GM12878 (cell line): ENCODE data around the gene SPTBN1. TPM values are rescaled to one million over a fixed set of nuclear protein-coding genes. Genes with fewer than 3 reads are reported as not detected.

Source experiments
- ATAC-seq: fragments of 200-7000 bp; cut with Tn5 transposase; 3 replicates; pipeline ENCODE4 v1.9.1; 2020; ENCODE audit warnings: mild to moderate bottlenecking, moderate library complexity
- BruUV-seq: library from RNA; stranded (reverse); fragments of 400-500 nt; replicated peaks from 2 replicates; lab custom pipeline; 2021; lab: Mats Ljungman, UMichigan
- CTCF ChIA-PET: fragments of 300-600 bp; sonication (Branson Sonifier 250); formaldehyde crosslinking; extraction: SDS; loops from one replicate; lab custom pipeline; 2021; ENCODE audit warnings: inconsistent platforms; lab: Yijun Ruan, JAX
- POLR2A ChIA-PET: fragments of 350-600 bp; formaldehyde crosslinking; extraction: SDS; loops from one replicate; lab custom pipeline; 2021; ENCODE audit warnings: inconsistent platforms; lab: Charles Lee
- RAD21 ChIA-PET: fragments of 300-600 bp; sonication (Branson Sonifier 250); formaldehyde crosslinking; loops from one replicate; lab custom pipeline; 2023; ENCODE audit warnings: antibody characterized with exemption; ENCODE audit not compliant: unreplicated experiment; lab: Charles Lee
- SMC1A ChIA-PET: fragments of 300-600 bp; sonication (Branson Sonifier 250); formaldehyde crosslinking; loops from one replicate; lab custom pipeline; 2023; ENCODE audit not compliant: unreplicated experiment, uncharacterized antibody; lab: Charles Lee
- DNase-seq: peaks from one replicate; pipeline ENCODE4 v3.0.0-alpha.2; 2011; ENCODE audit warnings: low read depth, low spot score
- FAIRE-seq: peaks from 3 replicates; lab custom pipeline; 2011; peaks lifted over from hg19 to GRCh38; lab: Jason Lieb, UNC
- H2AFZ ChIP-seq: 2 replicates; pipeline ENCODE4 v1.6.0; 2011; ENCODE audit warnings: low read depth, low read length, control low read depth; ENCODE audit not compliant: control insufficient read depth
- H3K27ac ChIP-seq: 2 replicates; pipeline ENCODE4 v1.5.1; 2011; ENCODE audit warnings: control low read depth; ENCODE audit not compliant: control insufficient read depth, insufficient read depth
- H3K27me3 ChIP-seq, 2 experiments: replicated peaks in 1 of 2; 2 replicates each; pipeline versions ENCODE4 v1.6.0 to v1.6.1; 2011; ENCODE audit warnings: low read length in 1 of 2; ENCODE audit not compliant: control insufficient read depth in 2 of 2, insufficient read depth in 2 of 2
- H3K36me3 ChIP-seq, 2 experiments: 2 replicates each; pipeline ENCODE4 v1.5.1; 2011; ENCODE audit warnings: low read length in 1 of 2; ENCODE audit not compliant: control insufficient read depth in 2 of 2, insufficient read depth in 2 of 2
- H3K4me1 ChIP-seq: 2 replicates; pipeline ENCODE4 v1.6.1; 2011; ENCODE audit warnings: mild to moderate bottlenecking, low read length, moderate library complexity, mixed read lengths; ENCODE audit not compliant: control insufficient read depth, insufficient read depth
- H3K4me2 ChIP-seq: 2 replicates; pipeline ENCODE4 v1.6.0; 2011; ENCODE audit warnings: control low read depth; ENCODE audit not compliant: control insufficient read depth, insufficient read depth
- H3K4me3 ChIP-seq: fragments of 200-600 bp; sonication (generic); 2 replicates; pipeline ENCODE4 v1.5.1; 2016
- H3K79me2 ChIP-seq: 2 replicates; pipeline ENCODE4 v1.6.0; 2011; ENCODE audit warnings: low read length; ENCODE audit not compliant: control insufficient read depth, insufficient read depth
- H3K9ac ChIP-seq: 2 replicates; pipeline ENCODE4 v1.8.0; 2011; ENCODE audit warnings: low read length, control low read depth, mixed read lengths; ENCODE audit not compliant: control insufficient read depth, insufficient read depth
- H3K9me3 ChIP-seq: replicated peaks from 3 replicates; pipeline ENCODE4 v1.5.1; 2011; ENCODE audit warnings: mild to moderate bottlenecking, low read length; ENCODE audit not compliant: control insufficient read depth, insufficient read depth
- H4K20me1 ChIP-seq: 2 replicates; pipeline ENCODE4 v1.6.0; 2011; ENCODE audit not compliant: control insufficient read depth, insufficient read depth
- BCL3 ChIP-seq: IDR thresholded peaks from 2 replicates; pipeline ENCODE4 v1.6.1; 2011; ENCODE audit warnings: borderline replicate concordance, low read depth, mild to moderate bottlenecking, moderate library complexity, low read length; ENCODE audit not compliant: insufficient read depth, poor library complexity, severe bottlenecking
- EGR1 ChIP-seq, 2 experiments: IDR thresholded peaks; 1 replicate in 1 of 2; 2 replicates in 1 of 2; pipeline ENCODE4 v1.6.1; 2011 to 2012; ENCODE audit warnings: low read depth in 2 of 2, low read length in 2 of 2, borderline replicate concordance in 1 of 2, mild to moderate bottlenecking in 1 of 2, moderate library complexity in 1 of 2
- GABPA ChIP-seq: IDR thresholded peaks from 2 replicates; pipeline ENCODE4 v1.6.1; 2014; ENCODE audit warnings: antibody characterized with exemption, low read depth, mild to moderate bottlenecking, inconsistent platforms
- HDGF ChIP-seq: fragments of 450-650 bp; IDR thresholded peaks from 2 replicates; pipeline ENCODE4 v1.6.1; 2016; ENCODE audit warnings: antibody characterized with exemption
- JUNB ChIP-seq: IDR thresholded peaks from 2 replicates; pipeline ENCODE4 v1.6.1; 2016; ENCODE audit warnings: antibody characterized with exemption, mild to moderate bottlenecking
- LARP7 ChIP-seq: fragments of 450-650 bp; IDR thresholded peaks from 2 replicates; pipeline ENCODE4 v1.6.1; 2017; ENCODE audit warnings: mild to moderate bottlenecking
- MYC ChIP-seq: IDR thresholded peaks from 2 replicates; pipeline ENCODE4 v1.6.1; 2011; ENCODE audit warnings: mild to moderate bottlenecking, low read length, moderate library complexity, inconsistent platforms; ENCODE audit not compliant: insufficient read depth, insufficient replicate concordance, insufficient read length, severe bottlenecking
- NKRF ChIP-seq: fragments of 450-650 bp; conservative IDR thresholded peaks from 2 replicates; pipeline ENCODE4 v1.6.1; 2017; ENCODE audit warnings: mild to moderate bottlenecking, moderate library complexity
- POU2F2 ChIP-seq: IDR thresholded peaks from 3 replicates; pipeline ENCODE4 v1.6.1; 2011; ENCODE audit warnings: low read depth, mild to moderate bottlenecking, low read length, borderline replicate concordance
- RAD21 ChIP-seq: IDR thresholded peaks from 2 replicates; pipeline ENCODE4 v1.6.1; 2011; ENCODE audit warnings: mild to moderate bottlenecking, low read depth, low read length, moderate library complexity; ENCODE audit not compliant: insufficient read depth
- RELA ChIP-seq: fragments of 450-650 bp; IDR thresholded peaks from 2 replicates; pipeline ENCODE4 v1.8.0; 2014; ENCODE audit warnings: borderline replicate concordance; ENCODE audit not compliant: partially characterized antibody
- TCF3 ChIP-seq: IDR thresholded peaks from 2 replicates; pipeline ENCODE4 v1.6.1; 2012; ENCODE audit warnings: low read depth, mild to moderate bottlenecking, low read length, borderline replicate concordance; ENCODE audit not compliant: insufficient read depth
- ZBED1 ChIP-seq: IDR thresholded peaks from 2 replicates; pipeline ENCODE4 v1.6.1; 2016; ENCODE audit warnings: borderline replicate concordance
- ZNF217 ChIP-seq: fragments of 450-650 bp; IDR thresholded peaks from 2 replicates; pipeline ENCODE4 v1.6.1; 2017; ENCODE audit warnings: antibody characterized with exemption, mild to moderate bottlenecking
- ZNF622 ChIP-seq: fragments of 450-650 bp; IDR thresholded peaks from 2 replicates; pipeline ENCODE4 v1.6.1; 2017; ENCODE audit warnings: mild to moderate bottlenecking, inconsistent platforms
- WGBS: methylation state at CpG from one replicate; pipeline ENCODE4 v1.1.6; 2016; ENCODE audit warnings: low lambda C conversion rate; ENCODE audit not compliant: insufficient replicate concordance, insufficient coverage; ENCODE audit errors: missing lambda C conversion rate; 5-methylcytosine and 5-hydroxymethylcytosine counted together
- in situ Hi-C: fragments of 300-500 bp; cut with MboI; formaldehyde crosslinking; loops from 9 replicates; pipeline ENCODE4 v1.14.3; 2018; ENCODE audit warnings: mixed read lengths
- intact Hi-C: fragments of 100-400 bp; cut with micrococcal nuclease; formaldehyde crosslinking; loops from one replicate; pipeline ENCODE4 v1.14.2; 2022; ENCODE audit not compliant: unreplicated experiment
- polyA plus RNA-seq, 11 experiments: library from polyadenylated mRNA; depleted of rRNA in 4 of 11; unstranded in 6 of 11; stranded (reverse) in 5 of 11; fragments of >200 nt; fragmentation: Nextera tagmentation in 4 of 11; fragmentation: Illumina TruSeq in 1 of 11; extraction: Ambion mirVana in 4 of 11; extraction: Trizol in 1 of 11; gene quantifications; 1 replicate in 1 of 11; 2 replicates in 10 of 11; pipeline versions ENCODE4 v1.2.1 to v1.2.3, GENCODE V29; 2011 to 2016; ENCODE audit warnings: inconsistent platforms in 2 of 11, missing spikeins in 2 of 11, low read depth in 1 of 11
- total RNA-seq, 4 experiments: library from RNA; depleted of rRNA in 3 of 4; stranded (reverse); fragments of >200 nt in 3 of 4; fragmentation: Illumina TruSeq in 1 of 4; extraction: Trizol in 1 of 4; gene quantifications; 2 replicates each; pipeline versions ENCODE4 v1.2.1 to v1.2.3, GENCODE V29; 2013 to 2021
- TF ChIP-seq, protein P1 (sequence below): IDR thresholded peaks from 2 replicates; pipeline ENCODE4 v1.6.1; 2011; ENCODE audit warnings: low read depth, mild to moderate bottlenecking, low read length, moderate library complexity, borderline replicate concordance; ENCODE audit errors: extremely low read depth
- TF ChIP-seq, protein P2 (sequence below): fragments of 150-350 bp; IDR thresholded peaks from 2 replicates; pipeline ENCODE4 v1.6.1; 2014; ENCODE audit warnings: mild to moderate bottlenecking, low read depth, low read length

The SPTBN1 gene
- total and polyA plus RNA-seq, 10 of the 15 experiments (the other 5 are each of a cell fraction or from before 2014, with no cell fraction given) = 20.6 to 154 (median 76.7) TPM

- H4K20me1 ChIP-seq = no peaks in the 10 kb centered on the region
- FAIRE-seq (no peak), ATAC-seq (no peak), DNase-seq (no peak)
- ChIA-PET RAD21 (interaction anchor here (1.4 kb wide), 1 partner anchor 17 kb away, joined by 3 read pairs; no protein-coding TSS in a partner anchor), POLR2A (no interaction called here), CTCF (no interaction called here), SMC1A (interaction anchor here (1.0 to 4.8 kb wide), 3 partner anchors 55 to 126 kb away, joined by 3 to 28 read pairs (median 4); no protein-coding TSS in a partner anchor)
- 94% methylated on average over 4 of the region's 4 CpGs for WGBS
- no peaks in the 10 kb centered on the region for H3K9me3 ChIP-seq
- H3K4me2 ChIP-seq = no peak overlapping the region
- no peak overlapping the region for H3K9ac ChIP-seq
- intact Hi-C loops (no loop called here), in situ Hi-C loops (no loop called here)
- no TSS peak for BruUV-seq
- H3K4me1 ChIP-seq = no peaks in the 10 kb centered on the region
- H3K27me3 ChIP-seq = no peaks in the 10 kb centered on the region
- H3K27ac ChIP-seq = no peak overlapping the region
- no peak overlapping the region for H2AFZ ChIP-seq
- no peak overlapping the region for H3K4me3 ChIP-seq
- H3K36me3 ChIP-seq = peaks cover 55 to 68% of the 10 kb centered on the region in 2 experiments
- no peaks in the 10 kb centered on the region for H3K79me2 ChIP-seq
- TF ChIP-seq POU2F2 (no peak), BCL3 (no peak), MYC (no peak), RAD21 (no peak), ZBED1 (no peak), RELA (no peak), GABPA (no peak), LARP7 (no peak), JUNB (no peak), EGR1 (IDR thresholded peaks at IDR 0.05; ENCODE audit: borderline replicate concordance in 1 of 2, low read depth in 2 of 2, low read length in 2 of 2) (no peak), NKRF (no peak), TCF3 (no peak), HDGF (no peak), ZNF217 (no peak), ZNF622 (no peak)
- TF ChIP-seq, protein P1, sequence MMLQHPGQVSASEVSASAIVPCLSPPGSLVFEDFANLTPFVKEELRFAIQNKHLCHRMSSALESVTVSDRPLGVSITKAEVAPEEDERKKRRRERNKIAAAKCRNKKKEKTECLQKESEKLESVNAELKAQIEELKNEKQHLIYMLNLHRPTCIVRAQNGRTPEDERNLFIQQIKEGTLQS = no peak
- TF ChIP-seq, protein P2, sequence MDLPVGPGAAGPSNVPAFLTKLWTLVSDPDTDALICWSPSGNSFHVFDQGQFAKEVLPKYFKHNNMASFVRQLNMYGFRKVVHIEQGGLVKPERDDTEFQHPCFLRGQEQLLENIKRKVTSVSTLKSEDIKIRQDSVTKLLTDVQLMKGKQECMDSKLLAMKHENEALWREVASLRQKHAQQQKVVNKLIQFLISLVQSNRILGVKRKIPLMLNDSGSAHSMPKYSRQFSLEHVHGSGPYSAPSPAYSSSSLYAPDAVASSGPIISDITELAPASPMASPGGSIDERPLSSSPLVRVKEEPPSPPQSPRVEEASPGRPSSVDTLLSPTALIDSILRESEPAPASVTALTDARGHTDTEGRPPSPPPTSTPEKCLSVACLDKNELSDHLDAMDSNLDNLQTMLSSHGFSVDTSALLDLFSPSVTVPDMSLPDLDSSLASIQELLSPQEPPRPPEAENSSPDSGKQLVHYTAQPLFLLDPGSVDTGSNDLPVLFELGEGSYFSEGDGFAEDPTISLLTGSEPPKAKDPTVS = no peak
Observed at GRCh38 chr2:54649191-54649590, 193.1 kb downstream of the SPTBN1 start.
